Ureter (tissue), 1 donor: Measurements from ENCODE around the gene GLYATL3. TPM values are rescaled to one million over a fixed set of nuclear protein-coding genes. Genes with fewer than 3 reads are reported as not detected.
"Not testable (repeated sequence)": the region's sequence is repeated elsewhere in the genome, so short reads cannot be mapped to it uniquely, and the experiment has no call there.

Experiments
- DNase-seq: peaks from one replicate; pipeline ENCODE4 v3.0.0-alpha.2; 2020; ENCODE audit warnings: low spot score
- total RNA-seq: library from RNA; stranded (reverse); gene quantifications from one replicate; pipeline ENCODE4 v1.2.4, GENCODE V29; 2023
- donor health status: DM: yes; HTN: yes; CAD: no.

Gene GLYATL3
- not detected for total RNA-seq

- DNase-seq = no peak
Observed at GRCh38 chr6:49499623-49500022, at the start of gene GLYATL3. TSS of gene GLYATL3 (plus strand) at chr6:49499923. CDS start at chr6:49511991, 12,068 bp downstream.

- DNase-seq = no peak
Observed at GRCh38 chr6:49453221-49453620, 46.5 kb upstream of the GLYATL3 start.

DNA sequence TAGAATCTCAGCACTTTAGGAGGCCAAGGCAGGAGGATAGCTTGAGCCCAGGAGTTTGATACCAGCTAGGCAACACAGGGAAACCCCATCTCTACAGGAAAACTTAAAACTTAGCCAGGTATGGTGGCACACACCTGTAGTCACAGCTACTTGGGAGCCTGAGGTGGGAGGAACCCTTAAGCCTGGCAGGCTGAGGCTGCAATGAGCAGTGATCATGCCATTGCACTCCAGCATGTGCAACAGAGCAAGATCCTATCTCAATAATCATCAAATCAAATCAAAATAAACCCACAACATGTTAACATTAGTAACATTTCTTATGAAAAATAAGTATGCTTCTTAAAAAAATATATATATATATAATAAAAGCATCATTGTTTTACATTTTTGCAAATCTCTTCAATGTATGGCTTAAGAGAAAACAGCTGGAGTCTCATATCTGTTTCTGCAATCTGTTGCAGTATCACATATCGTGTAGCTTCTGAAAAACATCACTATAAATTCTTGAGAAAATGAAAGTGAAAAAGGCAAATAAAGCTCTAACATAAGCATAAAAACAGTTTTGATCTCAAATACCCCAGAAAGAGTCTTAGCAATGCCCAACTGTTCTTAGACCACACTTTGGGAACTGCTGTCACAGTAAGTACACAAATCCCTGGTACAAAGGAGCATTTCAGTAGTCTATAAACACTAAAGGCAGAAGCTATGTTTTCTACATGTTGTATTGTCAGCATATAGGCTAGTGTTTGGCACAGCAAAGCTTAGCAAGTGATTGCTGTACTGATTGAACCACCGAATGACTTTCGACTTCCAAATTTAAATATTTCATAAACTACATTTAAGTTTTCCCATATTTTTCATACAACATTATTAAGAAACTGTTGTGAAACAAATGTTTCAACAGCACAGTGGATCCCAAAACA is 44.7 kb upstream of the GLYATL3 start:
- DNase-seq = no peak

GRCh38 chr6:49457771-49458170 is 42.0 kb upstream of the GLYATL3 start:
- DNase-seq = no peak

GRCh38 chr6:49462071-49462470 is 37.7 kb upstream of the GLYATL3 start:
- DNase-seq = no peak

- DNase-seq = no peak
Observed at GRCh38 chr6:49462599-49462926, 37.2 kb upstream of the GLYATL3 start.

- DNase-seq = peak; percentile 95
Observed at GRCh38 chr6:49462927-49463611, 36.7 kb upstream of the GLYATL3 start, which contains the start of the genes CENPQ and MMUT. TSS of gene CENPQ (plus strand) at chr6:49463370. CDS start at chr6:49470177, 6,807 bp downstream. TSS of gene MMUT (minus strand) at chr6:49463253. CDS start at chr6:49459466, 3,787 bp downstream.

- no peak for DNase-seq
Observed at GRCh38 chr6:49463612-49463967, 36.1 kb upstream of the GLYATL3 start.

GRCh38 chr6:49464691-49465090 is 35.0 kb upstream of the GLYATL3 start:
- DNase-seq = no peak

DNA sequence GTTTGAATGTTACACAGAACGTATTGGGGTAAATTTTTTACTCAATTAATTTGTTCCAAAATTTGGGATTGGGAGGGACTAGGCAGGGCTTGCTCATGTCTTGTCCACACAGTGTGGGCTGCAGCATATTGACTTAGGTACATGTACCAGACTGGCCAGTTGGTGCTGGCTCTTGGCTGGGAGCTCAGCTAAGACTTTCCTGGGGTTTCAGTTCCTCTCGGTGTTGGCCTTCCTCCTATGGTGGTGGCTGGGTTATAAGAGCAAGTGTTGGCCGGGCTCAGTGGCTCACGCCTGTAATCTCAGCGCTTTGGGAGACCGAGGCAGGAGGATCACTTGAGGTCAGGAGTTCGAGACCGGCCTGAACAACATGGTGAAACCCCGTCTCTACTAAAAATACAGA is 31.7 kb upstream of the GLYATL3 start:
- DNase-seq = no peak

DNA sequence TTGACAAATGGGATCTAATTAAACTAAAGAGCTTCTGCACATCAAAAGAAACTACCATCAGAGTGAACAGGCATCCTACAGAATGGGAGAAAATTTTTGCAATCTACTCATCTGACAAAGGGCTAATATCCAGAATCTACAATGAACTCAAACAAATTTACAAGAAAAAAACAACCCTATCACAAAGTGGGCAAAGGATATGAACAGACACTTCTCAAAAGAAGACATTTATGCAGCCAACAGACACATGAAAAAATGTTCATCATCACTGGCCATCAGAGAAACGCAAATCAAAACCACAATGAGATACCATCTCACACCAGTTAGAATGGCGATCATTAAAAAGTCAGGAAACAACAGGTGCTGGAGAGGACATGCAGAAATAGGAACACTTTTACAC is 23.2 kb upstream of the GLYATL3 start:
- not testable (repeated sequence) for DNase-seq

DNA sequence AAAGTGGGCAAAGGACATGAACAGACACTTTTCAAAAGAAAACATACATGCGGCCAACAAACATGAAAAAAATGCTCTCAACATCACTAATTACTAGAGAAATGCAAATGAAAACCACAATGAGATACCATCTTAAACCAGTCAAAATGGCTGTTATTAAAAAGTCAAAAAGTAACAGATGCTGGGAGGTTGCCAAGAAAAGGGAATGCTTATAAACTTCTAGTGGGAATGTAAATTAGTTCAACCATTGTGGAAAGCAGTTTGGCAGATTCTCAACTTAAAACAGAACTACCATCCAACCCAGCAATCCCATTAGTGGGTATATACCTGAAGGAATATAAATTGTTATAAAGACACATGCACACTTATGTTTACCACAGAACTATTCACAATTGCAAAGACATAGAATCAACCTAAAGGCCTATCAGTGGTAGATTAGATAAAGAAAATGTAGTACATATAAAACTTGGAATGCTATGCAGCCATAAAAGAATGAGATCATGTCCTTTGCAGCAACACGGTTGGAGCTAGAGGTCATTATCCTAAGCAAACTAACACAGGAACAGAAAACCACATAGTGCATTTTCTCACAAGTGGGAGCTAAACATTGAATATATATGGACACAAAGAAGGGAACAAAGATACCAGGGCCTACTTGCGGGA is 20.3 kb upstream of the GLYATL3 start:
- no peak for DNase-seq

DNA sequence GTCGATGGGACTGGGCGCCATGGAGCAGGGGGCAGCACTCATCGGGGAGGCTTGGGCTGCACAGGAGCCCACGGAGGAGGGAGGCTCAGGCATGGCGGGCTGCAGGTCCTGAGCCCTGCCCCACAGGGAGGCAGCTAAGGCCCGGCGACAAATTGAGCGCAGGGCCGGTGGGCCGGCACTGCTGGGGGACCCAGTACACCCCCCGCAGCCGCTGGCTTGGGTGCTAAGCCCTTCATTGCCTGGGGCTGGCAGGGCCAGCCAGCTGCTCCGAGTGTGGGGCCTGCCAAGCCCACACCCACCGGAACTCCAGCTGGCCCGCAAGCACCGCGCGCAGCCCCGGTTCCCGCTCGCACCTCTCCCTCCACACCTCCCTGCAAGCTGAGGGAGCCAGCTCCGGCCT is 17.9 kb upstream of the GLYATL3 start:
- not testable (repeated sequence) for DNase-seq

GRCh38 chr6:49483380-49483779 is 16.3 kb upstream of the GLYATL3 start:
- not testable (repeated sequence) for DNase-seq

GRCh38 chr6:49490633-49491032 is 9.1 kb upstream of the GLYATL3 start:
- DNase-seq = no peak

- DNase-seq = no peak
Observed at GRCh38 chr6:49497304-49497703, 2.4 kb upstream of the GLYATL3 start.

DNA sequence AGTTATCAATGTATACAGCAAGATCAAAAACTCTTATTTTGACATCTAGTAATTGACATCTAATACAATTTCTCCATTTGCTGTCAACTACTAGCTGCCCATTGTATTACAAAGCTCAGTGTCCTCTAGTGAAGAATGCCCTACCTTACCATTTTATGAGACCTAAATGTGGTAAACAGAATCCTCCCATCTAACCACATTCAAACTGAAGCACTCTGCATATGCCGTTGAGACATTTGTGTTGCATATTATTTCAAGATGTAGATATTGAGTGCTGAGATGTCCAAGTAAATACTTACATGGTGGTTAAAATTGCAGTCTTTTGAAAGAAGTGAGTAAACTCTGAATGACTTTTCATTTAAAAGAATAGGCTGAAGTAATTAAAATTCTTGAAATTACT is 597 bp upstream of the GLYATL3 start:
- DNase-seq = no peak

- no peak for DNase-seq
Observed at GRCh38 chr6:49504666-49505065, 4.9 kb downstream of the GLYATL3 start.

- no peak for DNase-seq
Observed at GRCh38 chr6:49506569-49507111, 6.9 kb downstream of the GLYATL3 start.

DNA sequence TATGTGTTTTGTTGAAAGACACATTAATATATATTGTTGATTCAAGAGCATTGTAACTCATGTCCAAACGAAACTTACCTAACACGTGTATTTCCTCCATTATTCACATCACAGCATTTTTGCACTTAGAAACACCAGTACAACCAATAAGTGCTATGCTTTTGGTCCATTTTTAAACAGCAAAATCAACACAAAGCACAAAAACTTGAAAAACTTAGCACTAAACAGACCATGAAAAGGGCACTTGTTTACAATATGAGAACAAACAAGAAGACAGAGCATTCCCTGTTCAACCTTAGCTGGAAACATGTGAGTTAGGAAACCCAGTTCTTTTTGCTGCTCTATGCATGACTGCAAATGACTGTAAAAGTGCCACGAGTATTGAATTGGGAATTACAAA is 9.6 kb downstream of the GLYATL3 start:
- DNase-seq = no peak

DNA sequence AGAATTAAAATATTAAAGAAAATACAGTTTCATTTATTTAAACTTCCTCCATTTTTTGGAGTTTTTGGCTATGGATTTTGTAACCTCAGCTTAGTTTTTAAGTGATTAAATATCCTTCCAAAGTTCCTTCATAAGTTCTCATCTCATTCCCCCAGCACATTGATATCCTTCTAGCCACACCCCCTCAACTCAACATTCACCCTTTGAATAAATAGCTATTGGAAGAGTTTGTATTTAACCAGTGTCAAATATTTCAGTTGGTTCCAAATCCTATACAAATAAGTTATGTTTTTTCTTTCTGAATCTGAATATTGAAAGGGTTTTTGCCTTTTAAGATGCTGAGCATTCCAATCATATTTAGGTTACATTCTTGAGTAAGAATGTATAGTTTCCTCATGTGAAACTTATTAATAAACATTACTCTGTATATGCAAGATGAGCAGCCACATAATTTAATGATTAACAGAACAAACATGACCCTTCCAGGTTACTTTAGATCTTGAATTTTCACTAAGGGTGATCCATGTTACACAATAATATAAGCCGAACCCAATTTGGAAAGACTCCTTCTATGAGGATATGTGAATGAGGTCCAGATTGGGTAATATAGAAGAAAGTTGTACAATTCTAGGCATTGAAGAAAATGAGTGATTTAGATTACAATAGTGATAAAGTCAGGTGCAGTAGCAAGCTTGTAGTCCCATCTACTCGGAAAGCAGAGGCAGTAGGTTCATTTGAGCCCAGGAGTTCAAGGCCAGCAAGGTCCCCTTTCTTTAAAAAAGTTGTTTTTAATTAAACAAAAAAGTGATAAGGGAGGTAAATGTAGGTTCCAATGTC is 13.6 kb downstream of the GLYATL3 start:
- DNase-seq = no peak
